T follicular helper cell (primary cell): ENCODE measurements around the gene DCAF7.

Experiments used
- DNase-seq: peaks from one replicate; pipeline ENCODE4 v3.0.0-alpha.2; 2020; ENCODE audit warnings: low read depth

DCAF7 gene

GRCh38 chr17:63524051-63524450 is 26.2 kb upstream of the DCAF7 start:
- DNase-seq, result no peak

GRCh38 chr17:63525190-63525946 is 24.9 kb upstream of the DCAF7 start:
- DNase-seq, result no peak

GRCh38 chr17:63526861-63527260 is 23.4 kb upstream of the DCAF7 start:
- DNase-seq, result no peak

GRCh38 chr17:63528183-63528582 is 22.1 kb upstream of the DCAF7 start:
- DNase-seq, result no peak

GRCh38 chr17:63529711-63530556 is 20.3 kb upstream of the DCAF7 start:
- DNase-seq, result no peak

- DNase-seq, result no peak
These were observed 19.7 kb upstream of the DCAF7 start for GRCh38 chr17:63530557-63531021.

GRCh38 chr17:63531022-63531965 is 19.0 kb upstream of the DCAF7 start:
- no peak for DNase-seq

GRCh38 chr17:63533433-63534077 is 16.7 kb upstream of the DCAF7 start:
- no peak for DNase-seq

- DNase-seq, result no peak
These were observed 16.2 kb upstream of the DCAF7 start for GRCh38 chr17:63534078-63534570.

- DNase-seq, result no peak
These were observed 15.3 kb upstream of the DCAF7 start for GRCh38 chr17:63534816-63535455.

- DNase-seq, result no peak
These were observed 14.6 kb upstream of the DCAF7 start for GRCh38 chr17:63535640-63536039.

GRCh38 chr17:63537001-63537400 is 13.3 kb upstream of the DCAF7 start:
- DNase-seq, result no peak

- DNase-seq, result no peak
These were observed 12.1 kb upstream of the DCAF7 start for GRCh38 chr17:63537991-63538692.

GRCh38 chr17:63538693-63539595 is 11.3 kb upstream of the DCAF7 start:
- no peak for DNase-seq

GRCh38 chr17:63540590-63540989 is 9.7 kb upstream of the DCAF7 start:
- no peak for DNase-seq

- DNase-seq, result no peak
These were observed 8.1 kb upstream of the DCAF7 start for GRCh38 chr17:63542218-63542545.

GRCh38 chr17:63542942-63543821 is 7.1 kb upstream of the DCAF7 start:
- no peak for DNase-seq

- no peak for DNase-seq
These were observed 6.4 kb upstream of the DCAF7 start for GRCh38 chr17:63543822-63544420.
